Suprapubic skin (tissue), 4 donors: ENCODE data around the gene S1PR4. TPM values are rescaled to one million over a fixed set of nuclear protein-coding genes. Genes with fewer than 3 reads are reported as not detected.

ENCODE experiments used
- DNase-seq, 2 donors: peaks; one replicate each; pipeline ENCODE4 v3.0.0-alpha.2; 2019; ENCODE audit warnings: low spot score in 2 of 2
- H3K27ac ChIP-seq: fragments of 200-600 bp; sonication (generic); one replicate; pipeline ENCODE4 v1.5.1; 2019
- H3K27me3 ChIP-seq: fragments of 200-600 bp; sonication (generic); one replicate; pipeline ENCODE4 v1.5.1; 2019
- H3K36me3 ChIP-seq: fragments of 200-600 bp; sonication (generic); one replicate; pipeline ENCODE4 v1.5.1; 2019
- H3K4me1 ChIP-seq: fragments of 200-600 bp; sonication (generic); one replicate; pipeline ENCODE4 v1.5.1; 2019
- H3K4me3 ChIP-seq: fragments of 200-600 bp; sonication (generic); one replicate; pipeline ENCODE4 v1.5.1; 2019; ENCODE audit warnings: mild to moderate bottlenecking
- H3K9me3 ChIP-seq: fragments of 200-600 bp; sonication (generic); one replicate; pipeline ENCODE4 v1.5.1; 2019
- CTCF ChIP-seq, 2 donors: fragments of 200-600 bp in 1 of 2; fragments of 450-650 bp in 1 of 2; sonication (generic) in 1 of 2; IDR thresholded peaks; one replicate each; pipeline ENCODE4 v1.5.1; 2016 to 2019; ENCODE audit warnings: antibody characterized with exemption in 2 of 2, mild to moderate bottlenecking in 1 of 2, moderate library complexity in 1 of 2
- EP300 ChIP-seq: sonication (generic); formaldehyde crosslinking; IDR thresholded peaks from one replicate; pipeline ENCODE4 v1.6.1; 2017; ENCODE audit warnings: antibody characterized with exemption
- POLR2A ChIP-seq, 2 donors: fragments of 450-650 bp; IDR thresholded peaks; one replicate each; pipeline ENCODE4 v1.6.1; 2017; ENCODE audit warnings: antibody characterized with exemption in 2 of 2, mild to moderate bottlenecking in 2 of 2, moderate library complexity in 2 of 2
- POLR2AphosphoS5 ChIP-seq, 3 donors: sonication (generic); formaldehyde crosslinking; IDR thresholded peaks; one replicate each; pipeline ENCODE4 v1.6.1; 2017; ENCODE audit warnings: antibody characterized with exemption in 3 of 3
- WGBS: methylation state at CpG from one replicate; pipeline ENCODE4 v1.1.5; 2018; 5-methylcytosine and 5-hydroxymethylcytosine counted together
- total RNA-seq, 4 donors: library from RNA; depleted of rRNA; stranded (reverse); fragments of >200 nt; gene quantifications; one replicate each; pipeline ENCODE4 v1.1.0, GENCODE V29; 2016

S1PR4 gene
- total RNA-seq, 4 donors from 2014 or later: 0.42 to 2.5 (median 1.9) TPM

GRCh38 chr19:3149526-3150505 is 28.8 kb upstream of the S1PR4 start:
- WGBS: 65% methylated on average over 33 of the region's 35 CpGs
- H3K36me3 ChIP-seq: peaks cover 21% of the 10 kb centered on the region
- TF ChIP-seq EP300 (no peak), POLR2AphosphoS5 (IDR thresholded peaks at IDR 0.05) (no peak), CTCF (IDR thresholded peaks at IDR 0.05) (no peak), POLR2A (IDR thresholded peaks at IDR 0.05) (no peak)
- no peaks in the 10 kb centered on the region for H3K27me3 ChIP-seq
- no peak for DNase-seq
- no peaks in the 10 kb centered on the region for H3K9me3 ChIP-seq
- H3K4me3 ChIP-seq: no peak overlapping the region
- no peak overlapping the region for H3K27ac ChIP-seq
- peaks cover 11% of the 10 kb centered on the region for H3K4me1 ChIP-seq

GRCh38 chr19:3150739-3151329 is 27.7 kb upstream of the S1PR4 start:
- Histone ChIP-seq H3K4me1 (peaks cover 20% of the 10 kb centered on the region), H3K36me3 (peaks cover 21% of the 10 kb centered on the region), H3K27ac (no peak overlapping the region), H3K4me3 (no peak overlapping the region), H3K9me3 (no peaks in the 10 kb centered on the region), H3K27me3 (no peaks in the 10 kb centered on the region)
- no peak for TF ChIP-seq EP300
- TF ChIP-seq POLR2AphosphoS5 (IDR thresholded peaks at IDR 0.05): no peak
- TF ChIP-seq CTCF (IDR thresholded peaks at IDR 0.05): no peak
- TF ChIP-seq POLR2A (IDR thresholded peaks at IDR 0.05): no peak
- no peak for DNase-seq
- 68% methylated on average over 3 of the region's 5 CpGs for WGBS

GRCh38 chr19:3151563-3152418 is 26.8 kb upstream of the S1PR4 start:
- 87% methylated on average over 13 of the region's 14 CpGs for WGBS
- no peaks in the 10 kb centered on the region for H3K9me3 ChIP-seq
- peaks cover 25% of the 10 kb centered on the region for H3K36me3 ChIP-seq
- DNase-seq: no peak
- no peaks in the 10 kb centered on the region for H3K27me3 ChIP-seq
- no peak overlapping the region for H3K27ac ChIP-seq
- H3K4me1 ChIP-seq: peaks cover 17% of the 10 kb centered on the region
- no peak overlapping the region for H3K4me3 ChIP-seq
- TF ChIP-seq POLR2A (IDR thresholded peaks at IDR 0.05) (no peak), EP300 (no peak), CTCF (IDR thresholded peaks at IDR 0.05) (no peak), POLR2AphosphoS5 (IDR thresholded peaks at IDR 0.05) (no peak)

DNA sequence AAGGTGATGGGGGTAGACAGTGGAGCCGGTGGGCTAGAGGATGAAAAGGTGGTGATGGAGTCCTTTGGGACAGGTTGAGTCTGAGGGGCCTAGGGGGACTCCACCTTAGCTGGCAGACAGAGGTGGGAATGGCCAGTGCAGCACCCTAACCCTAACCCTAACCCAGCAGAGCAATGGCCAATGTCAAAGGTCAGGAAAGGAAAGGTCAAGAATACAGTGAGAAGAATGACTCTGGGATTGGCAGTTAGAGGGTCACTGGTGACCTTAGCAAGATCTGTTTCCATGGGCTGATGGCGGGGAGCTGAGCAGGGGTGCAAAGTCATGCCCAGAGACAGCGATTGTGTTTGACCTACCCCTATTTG is 26.2 kb upstream of the S1PR4 start:
- H3K4me3 ChIP-seq: no peak overlapping the region
- H3K27ac ChIP-seq: no peak overlapping the region
- H3K4me1 ChIP-seq: peaks cover 17% of the 10 kb centered on the region
- no peak for DNase-seq
- no peaks in the 10 kb centered on the region for H3K9me3 ChIP-seq
- TF ChIP-seq POLR2AphosphoS5 (IDR thresholded peaks at IDR 0.05): no peak
- no peak for TF ChIP-seq POLR2A (IDR thresholded peaks at IDR 0.05)
- TF ChIP-seq EP300: no peak
- TF ChIP-seq CTCF (IDR thresholded peaks at IDR 0.05): no peak
- H3K27me3 ChIP-seq: no peaks in the 10 kb centered on the region
- peaks cover 25% of the 10 kb centered on the region for H3K36me3 ChIP-seq
- 94% methylated on average over 3 of the region's 3 CpGs for WGBS
